SK-MEL-5 (cell line): ENCODE data around the gene MTMR1. TPM values are rescaled to one million over a fixed set of nuclear protein-coding genes. Genes with fewer than 3 reads are reported as not detected.

Experiments used
- DNase-seq: peaks from one replicate; pipeline ENCODE4 v3.0.0-alpha.2; 2016; ENCODE audit warnings: low read depth, low spot score
- in situ Hi-C: cut with HindIII; loops from 2 replicates; pipeline ENCODE4 v1.10.0; 2016; ENCODE audit warnings: low sequenced_read_pairs, high pct_unique_total_duplicates, low pct_unique_long_range_greater_than_20kb
- total RNA-seq: library from RNA; depleted of rRNA; stranded (reverse); fragments of >200 nt; shearing (Covaris generic); gene quantifications from 2 replicates; pipeline ENCODE4 v1.2.3, GENCODE V29; 2014

Gene MTMR1
- total RNA-seq, 1 experiment from 2014 or later: 17.8 TPM

DNA sequence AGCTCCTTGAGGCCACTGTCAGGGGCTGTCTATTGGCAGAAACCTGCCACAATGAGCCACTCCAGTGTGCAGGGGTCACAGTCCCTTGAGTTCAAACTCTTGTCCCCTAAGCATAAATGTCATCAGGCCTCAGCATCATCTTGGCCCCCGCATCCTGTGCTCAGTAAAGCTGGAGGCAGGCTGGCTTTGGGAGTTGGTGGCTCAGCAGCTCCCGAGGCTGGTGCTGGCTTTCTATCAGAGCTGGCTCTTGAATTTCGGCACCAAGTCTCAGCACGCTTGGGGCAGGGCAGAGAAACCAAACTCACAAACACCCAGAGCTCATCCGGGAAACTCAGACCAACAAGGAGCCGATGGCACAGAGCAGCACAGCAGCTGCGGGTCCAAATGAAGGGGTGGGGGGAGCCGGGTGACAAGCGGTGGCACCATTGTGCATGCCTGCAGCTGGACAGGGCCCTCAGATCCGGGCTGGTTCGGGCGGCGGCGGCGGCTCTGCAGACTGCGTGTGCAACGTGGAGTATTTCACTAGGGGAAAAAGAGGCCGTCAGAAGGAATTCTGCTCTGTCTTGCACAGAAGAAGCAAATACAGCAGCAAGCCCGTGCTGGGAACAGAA is 75.5 kb downstream of the MTMR1 start:
- no peak for DNase-seq
- in situ Hi-C loops: no loop called here

DNA sequence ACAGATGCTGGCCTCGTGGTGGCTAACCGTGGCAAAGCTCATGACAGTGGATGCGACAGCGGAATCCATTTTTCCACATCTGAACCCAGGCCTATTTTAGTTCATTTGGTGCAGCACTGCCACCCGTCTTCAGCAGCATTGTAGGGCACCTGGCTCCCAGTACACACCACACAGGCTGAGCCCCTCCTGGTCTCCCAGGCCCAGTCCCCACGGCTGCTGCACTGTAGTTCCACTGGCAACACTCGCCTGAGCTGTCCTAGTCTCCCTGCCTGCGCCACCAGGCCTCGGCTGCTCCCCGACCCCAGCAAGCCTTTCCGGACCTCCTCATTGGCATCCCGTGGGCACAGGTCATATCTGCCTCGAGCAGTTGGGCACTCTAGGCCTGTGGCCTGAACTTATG is 76.2 kb downstream of the MTMR1 start:
- in situ Hi-C loops: no loop called here

GRCh38 chrX:150770623-150771022 is 77.4 kb downstream of the MTMR1 start:
- in situ Hi-C loops: no loop called here

More for the DNA sequence above, 76.2 kb downstream of the MTMR1 start:
- no peak for DNase-seq

DNA sequence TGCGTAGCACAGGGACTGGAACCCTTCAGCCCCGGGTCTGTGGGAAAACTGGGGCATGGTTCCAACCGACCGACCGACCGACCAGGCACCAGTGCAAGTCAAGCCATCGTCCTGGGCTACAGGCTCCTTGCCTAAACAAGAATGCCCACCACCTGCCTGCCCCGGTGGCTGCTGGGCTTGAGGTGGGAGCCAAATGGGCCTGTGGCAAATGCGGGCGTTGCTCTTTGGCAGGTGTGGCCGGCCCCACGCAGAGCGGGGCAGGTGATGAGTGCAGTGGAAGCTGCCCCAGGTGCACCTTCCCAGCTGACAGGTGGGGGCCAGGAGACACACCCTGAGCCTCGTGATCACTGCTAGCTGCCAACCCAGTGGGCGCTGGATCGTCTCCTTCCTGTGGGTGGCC is 77.9 kb downstream of the MTMR1 start:
- in situ Hi-C loops: no loop called here

More at GRCh38 chrX:150770623-150771022, 77.4 kb downstream of the MTMR1 start:
- no peak for DNase-seq

GRCh38 chrX:150772150-150772970 is 79.2 kb downstream of the MTMR1 start:
- in situ Hi-C loops: no loop called here

More for the DNA sequence above, 77.9 kb downstream of the MTMR1 start:
- no peak for DNase-seq

DNA sequence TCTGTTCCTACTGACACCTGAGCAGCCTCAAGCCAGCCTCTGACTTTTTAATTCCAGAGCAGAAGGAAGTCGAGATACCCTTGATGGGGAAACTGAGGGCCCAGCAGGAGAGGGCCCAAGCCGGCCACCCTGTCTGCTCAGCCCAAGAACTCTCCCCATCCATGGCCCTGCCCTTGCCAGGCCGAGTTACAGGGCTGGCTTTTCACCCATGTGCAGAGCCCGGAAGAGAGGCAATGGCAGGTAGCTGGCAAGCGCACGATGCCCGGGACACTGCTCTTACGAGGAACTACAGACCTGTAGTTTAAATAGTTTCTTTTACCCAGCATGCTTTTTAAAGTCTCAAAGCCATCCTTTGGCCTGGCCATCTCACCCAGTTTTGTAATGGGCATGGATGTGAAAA is 79.9 kb downstream of the MTMR1 start:
- in situ Hi-C loops: no loop called here
- no peak for DNase-seq

More at GRCh38 chrX:150772150-150772970, 79.2 kb downstream of the MTMR1 start:
- DNase-seq: peak; percentile 77

DNA sequence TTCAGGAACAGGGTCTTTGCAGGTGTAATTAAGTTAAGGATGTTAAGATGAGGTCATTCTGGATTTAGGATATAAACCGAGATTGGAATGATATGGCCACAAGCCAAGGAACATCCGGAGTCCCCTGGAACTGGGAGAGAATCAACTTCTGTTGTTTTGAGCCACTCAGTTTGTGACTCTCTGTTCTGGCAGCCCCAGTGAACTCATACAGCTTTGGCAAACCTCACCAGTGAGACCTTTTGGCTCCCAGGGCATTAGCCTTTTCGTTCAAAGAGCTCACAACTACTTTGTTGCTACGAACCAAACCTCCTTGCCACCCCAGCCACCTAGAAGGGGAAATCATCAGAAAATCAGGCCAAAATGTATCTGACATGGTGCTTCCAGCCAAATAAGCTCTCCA is 80.4 kb downstream of the MTMR1 start:
- in situ Hi-C loops: no loop called here
- no peak for DNase-seq

GRCh38 chrX:150774798-150775568 is 81.8 kb downstream of the MTMR1 start:
- in situ Hi-C loops: no loop called here

GRCh38 chrX:150775569-150776350 is 82.6 kb downstream of the MTMR1 start:
- no peak for DNase-seq
- in situ Hi-C loops: no loop called here

More at GRCh38 chrX:150774798-150775568, 81.8 kb downstream of the MTMR1 start:
- peak; percentile 3 for DNase-seq

DNA sequence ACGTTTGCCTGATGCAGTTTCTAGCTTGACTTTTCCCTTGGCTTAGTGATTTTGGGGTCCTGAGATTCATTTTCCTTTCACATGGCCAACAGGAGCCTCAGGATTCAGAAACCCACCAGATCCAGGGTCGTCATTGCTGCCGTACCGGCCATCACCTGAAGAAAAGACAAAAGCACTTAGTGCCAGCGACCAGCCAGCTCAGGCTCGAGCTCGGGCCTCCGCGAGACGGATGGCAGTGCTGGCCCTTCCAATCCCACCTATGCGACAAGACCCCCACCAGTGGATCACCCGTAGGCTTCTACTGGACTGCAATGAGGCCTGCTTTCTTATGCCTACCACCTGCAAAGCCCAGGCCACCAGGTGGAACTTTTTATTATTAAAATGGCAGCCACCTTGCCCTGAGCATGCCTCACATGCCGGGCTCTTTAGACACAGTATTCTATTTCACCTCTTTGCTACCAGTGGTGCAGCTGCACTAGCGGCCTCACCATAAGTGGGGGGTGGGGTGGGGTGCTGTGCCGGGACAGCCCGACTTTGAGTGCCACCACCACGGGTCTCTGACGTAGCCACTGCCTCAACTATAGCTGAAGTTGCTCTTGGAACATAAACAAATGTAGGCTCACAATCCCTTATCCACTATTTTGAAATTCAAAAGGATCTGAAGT is 84.3 kb downstream of the MTMR1 start:
- in situ Hi-C loops: no loop called here
- no peak for DNase-seq

GRCh38 chrX:150779385-150779784 is 86.2 kb downstream of the MTMR1 start:
- DNase-seq: no peak
- in situ Hi-C loops: no loop called here

DNA sequence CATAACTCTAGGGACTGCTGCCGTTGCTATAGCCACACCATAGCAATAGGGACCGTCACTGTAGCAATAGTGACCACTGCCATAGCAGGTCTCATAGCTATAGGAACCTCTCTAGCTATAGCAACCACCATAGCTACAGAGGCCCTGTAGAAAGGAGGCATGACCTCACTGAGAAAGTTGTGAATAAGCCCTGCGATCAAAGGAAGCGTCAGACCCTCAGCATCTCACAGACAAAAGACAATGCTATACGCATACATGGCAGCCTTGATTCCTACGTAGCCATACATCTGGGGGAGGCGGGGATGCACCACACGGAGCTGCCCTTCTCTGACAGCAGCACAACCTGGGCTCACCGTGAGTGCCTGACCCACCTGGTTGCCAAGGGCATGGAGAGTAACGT is 88.5 kb downstream of the MTMR1 start:
- DNase-seq: no peak
- in situ Hi-C loops: no loop called here

DNA sequence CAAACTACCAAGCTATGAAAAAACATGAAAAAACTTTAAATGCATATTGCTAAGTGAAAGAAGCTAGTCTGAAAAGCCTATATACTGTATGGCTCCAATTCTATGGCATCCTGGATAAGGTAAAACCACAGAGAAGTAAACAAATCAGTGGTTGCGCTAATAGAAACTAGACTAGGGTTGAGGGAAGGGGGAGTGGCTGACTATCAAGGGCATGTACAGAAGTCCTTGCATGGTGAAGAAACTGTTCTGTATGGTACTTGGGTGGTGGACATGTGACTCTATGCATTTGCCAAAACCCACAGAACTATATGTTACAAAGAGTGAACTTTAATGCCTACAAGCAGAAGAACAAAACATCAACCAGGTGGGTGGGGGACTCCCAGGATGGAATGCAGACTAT is 96.8 kb downstream of the MTMR1 start:
- no peak for DNase-seq
- in situ Hi-C loops: no loop called here

DNA sequence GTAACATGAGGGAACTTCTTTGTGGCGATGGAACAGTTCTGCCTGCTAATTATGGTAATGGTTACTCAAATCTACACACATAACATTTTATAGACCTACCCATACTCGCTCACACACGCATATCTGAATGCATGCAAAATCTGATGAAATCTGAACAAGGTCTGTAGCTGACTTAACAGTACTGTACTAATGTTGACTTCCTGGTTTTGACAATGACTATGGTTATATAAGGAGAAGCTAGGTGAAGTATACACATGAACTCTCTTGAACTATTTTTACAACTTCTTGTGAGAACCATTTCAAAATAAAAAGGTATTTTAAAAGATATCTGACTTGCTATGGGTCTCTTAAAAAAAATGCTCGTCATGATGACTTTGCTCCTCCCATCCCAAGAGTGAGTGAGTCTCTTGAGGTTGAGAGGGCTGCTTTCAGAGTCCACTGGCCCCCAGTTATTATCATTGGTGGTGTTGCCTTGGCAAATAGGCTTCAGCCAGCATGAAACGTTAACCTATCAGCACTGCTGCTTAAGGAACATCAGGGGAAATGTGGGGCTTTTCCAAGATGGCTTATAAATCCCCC is 99.8 kb downstream of the MTMR1 start:
- in situ Hi-C loops: no loop called here

GRCh38 chrX:150805736-150806135 is 112.5 kb downstream of the MTMR1 start:
- in situ Hi-C loops: no loop called here
- DNase-seq: no peak

More for the DNA sequence above, 99.8 kb downstream of the MTMR1 start:
- DNase-seq: no peak

- in situ Hi-C loops: no loop called here
Measured at GRCh38 chrX:150806827-150807226, 113.6 kb downstream of the MTMR1 start.

DNA sequence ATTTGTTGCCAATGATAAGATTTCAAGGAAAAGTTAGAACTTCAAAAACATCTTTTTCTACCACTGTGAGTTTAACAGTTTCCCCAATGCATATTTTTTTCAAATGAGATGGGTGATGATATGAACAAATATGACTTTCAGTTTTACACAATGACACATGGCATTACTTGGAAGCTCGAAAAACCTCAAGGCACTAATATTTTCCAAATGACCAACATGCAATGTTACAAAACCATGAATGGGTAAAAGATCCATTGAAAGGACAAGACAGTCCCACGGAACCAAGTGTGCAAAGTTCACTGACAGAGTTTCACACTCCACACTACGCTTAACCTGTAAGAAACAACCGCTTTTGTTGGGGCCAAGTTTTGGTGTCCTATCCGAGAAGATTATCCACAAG is 120.7 kb downstream of the MTMR1 start:
- in situ Hi-C loops: no loop called here
- DNase-seq: no peak

More at GRCh38 chrX:150806827-150807226, 113.6 kb downstream of the MTMR1 start:
- DNase-seq: no peak
